ENCODE data around the gene CAMK2A.

Gene CAMK2A

DNA sequence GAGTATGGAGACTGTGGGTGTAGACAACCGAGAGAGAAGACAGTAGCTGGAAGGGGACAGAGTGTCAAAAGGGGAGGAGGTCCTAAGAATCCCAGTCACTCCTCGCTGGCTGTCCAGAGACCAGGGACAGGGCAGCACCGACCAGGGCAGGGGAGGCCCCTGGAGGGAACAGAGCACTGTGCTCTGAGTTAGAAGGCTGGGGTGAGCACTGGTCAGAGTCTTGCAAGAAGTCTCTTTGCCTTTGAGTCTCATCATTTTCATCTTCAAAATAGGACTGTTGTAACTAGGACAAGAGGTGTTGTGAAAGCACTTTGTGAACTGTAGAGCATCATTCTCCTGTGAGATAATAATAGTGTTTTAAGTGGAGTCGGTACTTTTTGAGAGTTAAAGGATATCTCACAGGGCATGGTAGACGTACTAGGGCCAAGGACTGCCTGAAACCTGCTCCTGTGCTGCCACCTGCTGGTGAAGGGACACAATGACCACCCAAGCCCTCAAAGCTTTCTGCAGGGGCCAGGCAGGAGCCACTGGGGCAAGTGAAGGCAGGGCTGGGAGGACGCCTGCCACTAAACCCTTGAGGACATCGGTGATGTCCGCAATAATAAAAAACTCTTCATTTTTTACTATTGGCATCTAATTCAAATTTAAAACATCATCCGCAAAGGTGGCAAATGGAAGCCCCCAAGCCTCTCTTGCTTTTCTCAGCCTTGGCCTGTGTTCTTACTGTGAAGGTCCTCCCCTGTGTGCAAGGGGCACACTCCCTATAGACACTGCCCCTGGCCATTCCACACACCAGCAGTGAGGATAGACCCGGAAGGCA, 71.5 kb downstream of the CAMK2A start:
- Histone ChIP-seq H3K9me3 (no peaks in the 10 kb centered on the region), H3K27ac (no peak overlapping the region), H3K36me3 (no peaks in the 10 kb centered on the region), H3K4me1 (peaks cover 0 to 24% (median 15%) of the 10 kb centered on the region in 4 donors), H3K27me3 (no peaks in the 10 kb centered on the region), H3K4me3 (no peak overlapping the region)
- intact Hi-C loops (cut with DNase I; ENCODE audit: low total_unique reads): loop anchor here (2.0 kb wide), 1 partner anchor 87 kb away; no protein-coding TSS in a partner anchor
- TF ChIP-seq, protein P1, sequence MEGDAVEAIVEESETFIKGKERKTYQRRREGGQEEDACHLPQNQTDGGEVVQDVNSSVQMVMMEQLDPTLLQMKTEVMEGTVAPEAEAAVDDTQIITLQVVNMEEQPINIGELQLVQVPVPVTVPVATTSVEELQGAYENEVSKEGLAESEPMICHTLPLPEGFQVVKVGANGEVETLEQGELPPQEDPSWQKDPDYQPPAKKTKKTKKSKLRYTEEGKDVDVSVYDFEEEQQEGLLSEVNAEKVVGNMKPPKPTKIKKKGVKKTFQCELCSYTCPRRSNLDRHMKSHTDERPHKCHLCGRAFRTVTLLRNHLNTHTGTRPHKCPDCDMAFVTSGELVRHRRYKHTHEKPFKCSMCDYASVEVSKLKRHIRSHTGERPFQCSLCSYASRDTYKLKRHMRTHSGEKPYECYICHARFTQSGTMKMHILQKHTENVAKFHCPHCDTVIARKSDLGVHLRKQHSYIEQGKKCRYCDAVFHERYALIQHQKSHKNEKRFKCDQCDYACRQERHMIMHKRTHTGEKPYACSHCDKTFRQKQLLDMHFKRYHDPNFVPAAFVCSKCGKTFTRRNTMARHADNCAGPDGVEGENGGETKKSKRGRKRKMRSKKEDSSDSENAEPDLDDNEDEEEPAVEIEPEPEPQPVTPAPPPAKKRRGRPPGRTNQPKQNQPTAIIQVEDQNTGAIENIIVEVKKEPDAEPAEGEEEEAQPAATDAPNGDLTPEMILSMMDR (IDR thresholded peaks at IDR 0.05): peak; percentile 89 to 98
- DNase-seq: peak; percentile 76 to 92

DNA sequence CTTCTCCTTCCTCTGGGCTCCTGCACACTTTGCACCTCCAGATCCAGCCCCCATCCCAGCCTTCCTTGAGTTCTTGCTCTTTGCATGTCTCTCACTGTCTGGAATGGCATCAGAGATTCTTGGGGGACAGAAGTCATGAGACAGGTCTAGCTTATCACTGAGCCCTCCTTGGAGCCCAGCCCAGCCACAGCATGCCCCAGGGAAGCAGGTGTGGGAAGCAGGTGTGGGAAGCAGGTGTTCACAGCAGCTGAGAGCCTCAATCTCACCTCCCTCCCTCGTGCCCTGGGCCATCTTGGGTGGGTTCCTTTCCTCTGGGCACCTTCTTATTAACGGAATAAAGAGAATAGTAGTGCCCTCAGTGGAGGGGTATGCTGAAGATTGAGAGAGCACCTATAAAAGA, 72.5 kb downstream of the CAMK2A start:
- no peaks in the 10 kb centered on the region for H3K36me3 ChIP-seq
- no peaks in the 10 kb centered on the region for H3K9me3 ChIP-seq
- no peak overlapping the region for H3K27ac ChIP-seq
- peaks cover 0 to 24% (median 15%) of the 10 kb centered on the region in 4 donors for H3K4me1 ChIP-seq
- H3K4me3 ChIP-seq: no peak overlapping the region
- TF ChIP-seq, protein P1 (IDR thresholded peaks at IDR 0.05): no peak
- no peaks in the 10 kb centered on the region for H3K27me3 ChIP-seq
- no peak for DNase-seq
- intact Hi-C loops (cut with DNase I; ENCODE audit: low total_unique reads): no loop called here

DNA sequence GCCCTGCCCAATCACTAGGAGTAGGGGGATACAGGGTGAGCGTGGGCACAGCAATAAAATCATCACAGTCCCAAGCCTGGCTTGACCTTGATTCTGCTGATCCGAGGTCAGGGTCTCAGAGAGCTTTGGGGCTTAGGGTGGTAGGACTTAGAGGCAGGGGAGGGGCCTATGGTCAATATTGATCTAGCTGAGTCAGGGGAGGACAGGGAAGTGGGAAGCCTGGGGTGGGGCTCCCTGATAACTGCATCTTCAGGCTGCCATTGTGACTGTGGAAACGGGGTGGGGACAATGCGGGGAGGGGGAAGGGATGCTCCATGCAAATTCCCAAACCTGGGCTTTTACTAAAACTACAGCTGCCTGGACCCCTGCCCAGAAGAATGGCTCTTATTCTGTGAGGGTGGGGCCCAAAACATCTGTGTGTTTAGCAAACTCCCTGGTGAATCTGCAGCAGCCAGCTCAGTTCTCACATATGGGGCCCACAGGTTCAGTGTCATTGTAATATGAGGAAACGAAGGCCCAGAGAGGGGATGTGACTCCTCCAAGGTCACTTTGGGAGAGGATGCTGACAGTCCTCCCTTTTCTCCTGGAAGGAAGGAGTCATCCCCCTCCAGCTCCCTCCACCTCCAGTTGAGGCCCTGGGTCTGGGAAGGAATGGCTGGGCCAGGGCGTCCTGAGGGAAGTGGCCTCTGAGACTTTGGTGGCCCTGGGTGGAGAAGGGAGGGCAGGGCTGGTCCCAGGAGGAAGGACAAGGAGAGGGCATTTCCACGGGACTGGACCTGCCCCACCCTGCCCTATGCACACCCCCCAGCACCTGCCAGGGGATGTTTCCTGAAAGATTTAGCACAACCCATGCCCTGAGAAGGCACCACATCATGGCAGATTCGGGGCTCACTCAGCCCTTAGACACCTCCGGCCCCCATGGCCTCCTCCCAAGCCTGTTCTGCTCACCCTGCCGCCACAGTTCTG, 73.3 kb downstream of the CAMK2A start:
- intact Hi-C loops (cut with DNase I; ENCODE audit: low total_unique reads): no loop called here
- Histone ChIP-seq H3K36me3 (no peaks in the 10 kb centered on the region), H3K9me3 (no peaks in the 10 kb centered on the region), H3K4me1 (peaks cover 0 to 30% (median 16%) of the 10 kb centered on the region in 4 donors), H3K27me3 (no peaks in the 10 kb centered on the region), H3K4me3 (no peak overlapping the region), H3K27ac (peak overlapping the region; percentile 9 to 77)
- TF ChIP-seq, protein P1 (IDR thresholded peaks at IDR 0.05): no peak
- no peak for DNase-seq

DNA sequence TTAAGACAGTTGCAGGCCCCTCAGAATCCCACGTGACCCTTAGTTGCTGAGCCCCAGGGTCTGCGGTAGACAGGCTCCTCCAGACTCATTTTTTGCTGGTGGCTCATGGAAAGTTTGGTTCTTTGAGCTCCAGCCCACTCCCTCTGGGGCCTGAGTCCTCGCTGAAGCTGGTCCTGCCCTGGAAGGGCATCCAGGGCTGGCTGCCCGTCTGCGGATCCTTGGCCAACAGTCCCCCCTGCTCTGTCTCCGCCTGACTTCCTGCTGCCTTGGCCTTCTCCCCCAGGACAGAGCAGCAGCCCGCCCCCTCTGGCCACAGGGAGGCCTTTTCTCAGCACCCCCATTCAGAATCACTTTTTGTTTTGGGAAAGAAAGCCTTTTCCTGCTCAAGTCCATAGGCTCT, 75.3 kb downstream of the CAMK2A start:
- Histone ChIP-seq H3K27ac (peak overlapping the region; percentile 66 to 77), H3K4me1 (peaks cover 0 to 48% (median 20%) of the 10 kb centered on the region in 4 donors), H3K9me3 (no peaks in the 10 kb centered on the region), H3K36me3 (no peaks in the 10 kb centered on the region), H3K27me3 (no peaks in the 10 kb centered on the region), H3K4me3 (no peak overlapping the region)
- TF ChIP-seq, protein P1 (IDR thresholded peaks at IDR 0.05): peak; percentile 34 to 40
- peak; percentile 51 to 84 for DNase-seq
- intact Hi-C loops (cut with DNase I; ENCODE audit: low total_unique reads): loop anchor here (5.0 kb wide), 1 partner anchor 212 kb away; the partner anchor contains the start of genes HMGXB3 and TIGD6

DNA sequence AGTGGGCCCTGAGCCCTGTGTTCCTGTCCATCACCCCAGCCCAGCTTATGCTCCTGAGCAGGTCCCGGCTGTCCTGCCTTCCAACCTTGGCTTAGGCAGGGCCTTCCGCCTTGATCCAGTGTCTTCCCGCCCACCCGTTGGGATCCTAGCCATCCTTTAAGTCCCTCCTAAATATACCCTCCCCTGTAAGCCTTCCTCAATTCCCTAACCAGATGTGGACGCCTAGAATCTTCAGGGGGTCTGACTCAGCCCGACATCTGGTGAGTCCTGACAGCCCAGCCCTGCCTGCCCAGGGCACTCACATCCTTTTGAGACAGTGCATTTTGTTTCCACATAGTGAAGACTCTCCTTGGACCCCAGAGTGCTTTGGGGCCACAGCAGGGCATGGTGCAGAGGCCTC, 76.0 kb downstream of the CAMK2A start:
- DNase-seq: no peak
- no peaks in the 10 kb centered on the region for H3K27me3 ChIP-seq
- H3K4me3 ChIP-seq: no peak overlapping the region
- intact Hi-C loops (cut with DNase I; ENCODE audit: low total_unique reads): loop anchor here (5.0 kb wide), 1 partner anchor 211 kb away; the partner anchor contains the start of genes HMGXB3 and TIGD6
- H3K4me1 ChIP-seq: peaks cover 0 to 55% (median 26%) of the 10 kb centered on the region in 4 donors
- no peaks in the 10 kb centered on the region for H3K9me3 ChIP-seq
- H3K27ac ChIP-seq: peak overlapping the region; percentile 66 to 77
- H3K36me3 ChIP-seq: no peaks in the 10 kb centered on the region
- TF ChIP-seq, protein P1 (IDR thresholded peaks at IDR 0.05): no peak
